ENCODE results near the gene AADACL2.

- TF ChIP-seq CTCF (IDR thresholded peaks at IDR 0.05): no peak
- no peak for TF ChIP-seq POLR2A (IDR thresholded peaks at IDR 0.05)
Measured at GRCh38 chr3:151768393-151768930, 34.7 kb downstream of the AADACL2 start.

All from lower leg skin (tissue), 3 donors.